HepG2 (cell line): Measurements from ENCODE around the gene TTC1. TPM values are rescaled to one million over a fixed set of nuclear protein-coding genes. Genes with fewer than 3 reads are reported as not detected.
A peak's percentile ranks its signal among the peaks of the same experiment; 100 is the strongest.

Source experiments
- ATM ChIP-seq: fragments of 450-650 bp; IDR thresholded peaks from 2 replicates; pipeline ENCODE4 v1.7.1; 2017; ENCODE audit warnings: mild to moderate bottlenecking, borderline replicate concordance
- BCL3 ChIP-seq: sonication (generic); formaldehyde crosslinking; IDR thresholded peaks from 2 replicates; pipeline ENCODE4 v1.5.1; 2020; ENCODE audit warnings: mild to moderate bottlenecking, missing genetic modification reagents, moderate library complexity
- CEBPG ChIP-seq: IDR thresholded peaks from 2 replicates; pipeline ENCODE4 v1.6.1; 2016
- HDAC2 ChIP-seq: sonication (generic); formaldehyde crosslinking; IDR thresholded peaks from 2 replicates; pipeline ENCODE4 v1.4.0; 2020; ENCODE audit warnings: missing genetic modification reagents
- HMGXB3 ChIP-seq: sonication (generic); formaldehyde crosslinking; IDR thresholded peaks from 2 replicates; pipeline ENCODE4 v1.4.0; 2020; ENCODE audit warnings: missing genetic modification reagents, borderline replicate concordance
- KDM5B ChIP-seq: sonication (generic); formaldehyde crosslinking; IDR thresholded peaks from 2 replicates; pipeline ENCODE4 v1.4.0; 2020; ENCODE audit warnings: missing genetic modification reagents, mild to moderate bottlenecking, borderline replicate concordance
- LCORL ChIP-seq, 2 experiments: fragments of 450-650 bp in 1 of 2; sonication (generic) in 1 of 2; formaldehyde crosslinking in 1 of 2; IDR thresholded peaks; 2 replicates each; pipeline versions ENCODE4 v1.5.0 to v1.6.1; 2017 to 2020; ENCODE audit warnings: antibody characterized with exemption in 1 of 2, missing genetic modification reagents in 1 of 2
- NR2F6 ChIP-seq, 2 experiments: IDR thresholded peaks; 2 replicates each; pipeline ENCODE4 v1.6.1; 2016; ENCODE audit warnings: antibody characterized with exemption in 1 of 2, mild to moderate bottlenecking in 1 of 2
- PHF20 ChIP-seq: sonication (generic); formaldehyde crosslinking; IDR thresholded peaks from 2 replicates; pipeline ENCODE4 v1.5.0; 2020; ENCODE audit warnings: mild to moderate bottlenecking, missing genetic modification reagents
- RBFOX2 ChIP-seq: fragments of 200-400 bp; formaldehyde crosslinking; IDR thresholded peaks from 2 replicates; pipeline ENCODE4 v1.6.1; 2017; ENCODE audit warnings: low read depth, mild to moderate bottlenecking, low read length
- RFX3 ChIP-seq: IDR thresholded peaks from 2 replicates; pipeline ENCODE4 v1.6.1; 2016; ENCODE audit warnings: missing biosample characterization, missing genetic modification reagents
- TARDBP ChIP-seq: sonication (generic); formaldehyde crosslinking; IDR thresholded peaks from 2 replicates; pipeline ENCODE4 v1.8.0; 2022; ENCODE audit warnings: mild to moderate bottlenecking, missing genetic modification reagents
- THAP11 ChIP-seq: IDR thresholded peaks from 2 replicates; pipeline ENCODE4 v1.6.1; 2016; ENCODE audit warnings: missing biosample characterization, missing genetic modification reagents
- ZC3H4 ChIP-seq: sonication (generic); formaldehyde crosslinking; IDR thresholded peaks from 2 replicates; pipeline ENCODE4 v1.4.0; 2020; ENCODE audit warnings: missing genetic modification reagents, borderline replicate concordance
- ZNF205 ChIP-seq: IDR thresholded peaks from 2 replicates; pipeline ENCODE4 v1.6.1; 2018; ENCODE audit warnings: missing biosample characterization, missing genetic modification reagents
- ZNF235 ChIP-seq: sonication (generic); formaldehyde crosslinking; IDR thresholded peaks from 2 replicates; pipeline ENCODE4 v1.8.1; 2023; ENCODE audit warnings: mild to moderate bottlenecking, missing genetic modification reagents, borderline replicate concordance
- ZNF468 ChIP-seq: sonication (generic); formaldehyde crosslinking; IDR thresholded peaks from 2 replicates; pipeline ENCODE4 v1.8.0; 2022; ENCODE audit warnings: mild to moderate bottlenecking, moderate library complexity, missing genetic modification reagents
- ZNF547 ChIP-seq: sonication (generic); formaldehyde crosslinking; IDR thresholded peaks from 2 replicates; pipeline ENCODE4 v1.5.1; 2020; ENCODE audit warnings: mild to moderate bottlenecking, missing genetic modification reagents
- ZNF639 ChIP-seq: conservative IDR thresholded peaks from 2 replicates; pipeline ENCODE4 v1.6.1; 2018; ENCODE audit warnings: missing genetic modification reagents
- ZNF747 ChIP-seq: sonication (generic); formaldehyde crosslinking; IDR thresholded peaks from 2 replicates; pipeline ENCODE4 v1.8.1; 2023; ENCODE audit warnings: missing genetic modification reagents, mild to moderate bottlenecking, borderline replicate concordance
- ZNF776 ChIP-seq: sonication (generic); formaldehyde crosslinking; IDR thresholded peaks from 2 replicates; pipeline ENCODE4 v1.4.0; 2020; ENCODE audit warnings: mild to moderate bottlenecking, missing genetic modification reagents
- ZSCAN21 ChIP-seq: sonication (generic); formaldehyde crosslinking; IDR thresholded peaks from 2 replicates; pipeline ENCODE4 v1.8.0; 2022; ENCODE audit warnings: mild to moderate bottlenecking, missing genetic modification reagents, moderate library complexity, borderline replicate concordance
- ZSCAN9 ChIP-seq: IDR thresholded peaks from 2 replicates; pipeline ENCODE4 v1.6.1; 2016; ENCODE audit warnings: borderline replicate concordance
- ZZZ3 ChIP-seq: sonication (generic); formaldehyde crosslinking; IDR thresholded peaks from 2 replicates; pipeline ENCODE4 v1.4.0; 2020; ENCODE audit warnings: missing genetic modification reagents, mild to moderate bottlenecking, borderline replicate concordance
- polyA plus RNA-seq, 8 experiments: library from polyadenylated mRNA; depleted of rRNA in 3 of 8; stranded (reverse) in 7 of 8; unstranded in 1 of 8; fragments of >200 nt; fragmentation: Illumina TruSeq in 4 of 8; extraction: Trizol in 4 of 8; gene quantifications; 2 replicates each; pipeline versions ENCODE4 v1.2.1 to v1.2.3, GENCODE V29; 2011 to 2016; ENCODE audit warnings: low read depth in 4 of 8, missing spikeins in 1 of 8, mixed read lengths in 1 of 8; ENCODE audit not compliant: insufficient read depth in 1 of 8
- total RNA-seq, 5 experiments: library from RNA; depleted of rRNA; stranded (reverse); fragments of >200 nt; fragmentation: Illumina TruSeq; extraction: Trizol; gene quantifications; 2 replicates each; pipeline ENCODE4 v1.2.3, GENCODE V29; 2016; ENCODE audit warnings: low read depth in 1 of 5

The TTC1 gene
- total and polyA plus RNA-seq, 2 of the 13 experiments (the other 11 are each of a cell fraction or from before 2014, with no cell fraction given): 16.1 to 72.1 TPM

GRCh38 chr5:160008877-160009590 is at the start of gene TTC1 (continued):
- peak; percentile 35; the same call in 1 of the 2 replicates for TF ChIP-seq ZSCAN9 (CRISPR knock-in tag)
- 0 out of 2 replicates have a peak, but pooled peaks have one; percentile 27 for TF ChIP-seq KDM5B (CRISPR knock-in tag)
- peak; percentile 72; the same call in 1 of the 2 replicates for TF ChIP-seq HDAC2 (CRISPR knock-in tag)
- peak; percentile 75 for TF ChIP-seq CEBPG
- peak; percentile 60 for TF ChIP-seq RBFOX2
- TF ChIP-seq LCORL (IDR thresholded peaks at IDR 0.05): no peak
- peak; percentile 39; the same call in 1 of the 2 replicates for TF ChIP-seq LCORL (CRISPR knock-in tag; IDR thresholded peaks at IDR 0.05)
- TF ChIP-seq NR2F6 (IDR thresholded peaks at IDR 0.05): no peak
- TF ChIP-seq NR2F6 (CRISPR knock-in tag; IDR thresholded peaks at IDR 0.05): peak; percentile 36; the same call in 1 of the 2 replicates
- TF ChIP-seq ZNF235: no peak
- no peak for TF ChIP-seq ZNF468
- peak; percentile 62; the same call in 1 of the 2 replicates for TF ChIP-seq ZSCAN21 (CRISPR knock-in tag)
- TF ChIP-seq ZZZ3 (CRISPR knock-in tag): no peak; the same call in 1 of the 2 replicates
- TF ChIP-seq ZNF205: peak; percentile 39; the same call in 1 of the 2 replicates
- TF ChIP-seq RFX3: no peak
- TF ChIP-seq HMGXB3 (CRISPR knock-in tag): peak; percentile 63; the same call in 1 of the 2 replicates
- 0 out of 2 replicates have a peak, but pooled peaks have one; percentile 24 for TF ChIP-seq ZNF639
- no peak for TF ChIP-seq ZNF776 (CRISPR knock-in tag)
- no peak for TF ChIP-seq ZNF747 (CRISPR knock-in tag)
- TF ChIP-seq PHF20: peak; percentile 95
- no peak for TF ChIP-seq ZNF547
- no peak for TF ChIP-seq BCL3 (CRISPR knock-in tag)
- peak; percentile 96 for TF ChIP-seq THAP11
- no peak for TF ChIP-seq ATM
- peak; percentile 57; the same call in 1 of the 2 replicates for TF ChIP-seq TARDBP (CRISPR knock-in tag)
- no peak for TF ChIP-seq ZC3H4 (CRISPR knock-in tag)
